GM18520 (cell line): ENCODE measurements around the gene CEP295NL.
"Not testable (repeated sequence)": the region's sequence is repeated elsewhere in the genome, so short reads cannot be mapped to it uniquely, and the experiment has no call there.

ENCODE experiments used
- ATAC-seq: cut with Tn5 transposase; IDR thresholded peaks from one replicate; pipeline ENCODE4 v1.9.1; 2021; ENCODE audit not compliant: unreplicated experiment

Gene CEP295NL

GRCh38 chr17:78891406-78892061 lies 11.5 kb downstream of the CEP295NL start:
- no peak for ATAC-seq

GRCh38 chr17:78890498-78890897 lies 12.5 kb downstream of the CEP295NL start:
- ATAC-seq: no peak

- not testable (repeated sequence) for ATAC-seq
Observed at GRCh38 chr17:78890096-78890495, 12.9 kb downstream of the CEP295NL start.

- ATAC-seq: no peak
Observed at GRCh38 chr17:78889531-78889930, 13.5 kb downstream of the CEP295NL start.

GRCh38 chr17:78888941-78889518 lies 14.0 kb downstream of the CEP295NL start:
- no peak for ATAC-seq

GRCh38 chr17:78886954-78887353 lies 16.0 kb downstream of the CEP295NL start:
- ATAC-seq: no peak

- no peak for ATAC-seq
Observed at GRCh38 chr17:78885956-78886355, 17.0 kb downstream of the CEP295NL start.

- ATAC-seq: no peak
Observed at GRCh38 chr17:78884876-78885667, 17.9 kb downstream of the CEP295NL start.

GRCh38 chr17:78884148-78884825 lies 18.7 kb downstream of the CEP295NL start:
- no peak for ATAC-seq

- no peak for ATAC-seq
Observed at GRCh38 chr17:78883533-78884131, 19.4 kb downstream of the CEP295NL start.

- no peak for ATAC-seq
Observed at GRCh38 chr17:78883089-78883532, 19.9 kb downstream of the CEP295NL start.

GRCh38 chr17:78882540-78883088 lies 20.4 kb downstream of the CEP295NL start:
- ATAC-seq: no peak

GRCh38 chr17:78879635-78880186 lies 23.3 kb downstream of the CEP295NL start:
- ATAC-seq: no peak

- no peak for ATAC-seq
Observed at GRCh38 chr17:78878871-78879527, 24.0 kb downstream of the CEP295NL start.

GRCh38 chr17:78878261-78878660 lies 24.7 kb downstream of the CEP295NL start:
- ATAC-seq: no peak

GRCh38 chr17:78876954-78877517 lies 26.0 kb downstream of the CEP295NL start:
- ATAC-seq: not testable (repeated sequence)

GRCh38 chr17:78876094-78876597 lies 26.9 kb downstream of the CEP295NL start:
- no peak for ATAC-seq

- no peak for ATAC-seq
Observed at GRCh38 chr17:78875363-78876093, 27.5 kb downstream of the CEP295NL start.
